Activated naive CD4-positive, alpha-beta T cell treated with anti-CD3 and anti-CD28 coated beads, Interleukin-2, amount 10 ng/mL, durations not matched to agents 7 days and 5 days (primary cell): ENCODE results near the gene RPH3AL.

ENCODE experiments used
- CTCF ChIA-PET: fragments of 350-600 bp; sonication (Branson Sonifier 250); formaldehyde crosslinking; loops from one replicate; lab custom pipeline; 2021; ENCODE audit warnings: antibody characterized with exemption; lab: Charles Lee
- DNase-seq: peaks from one replicate; pipeline ENCODE4 v3.0.0-alpha.2; 2020
- H3K27ac Mint-ChIP-seq: one replicate; pipeline ENCODE4 v1.8.0; 2021; ENCODE audit warnings: mild to moderate bottlenecking, moderate library complexity, mixed read lengths
- H3K27me3 Mint-ChIP-seq: one replicate; pipeline ENCODE4 v1.8.0; 2021; ENCODE audit warnings: mild to moderate bottlenecking, mixed read lengths
- H3K36me3 Mint-ChIP-seq: one replicate; pipeline ENCODE4 v1.8.0; 2021; ENCODE audit warnings: mixed read lengths
- H3K4me1 Mint-ChIP-seq: one replicate; pipeline ENCODE4 v1.8.0; 2021; ENCODE audit warnings: mixed read lengths
- H3K4me3 Mint-ChIP-seq: one replicate; pipeline ENCODE4 v1.8.0; 2021; ENCODE audit warnings: mild to moderate bottlenecking, moderate library complexity, mixed read lengths
- H3K9me3 Mint-ChIP-seq: one replicate; pipeline ENCODE4 v1.8.0; 2021; ENCODE audit warnings: mixed read lengths

The RPH3AL gene

DNA sequence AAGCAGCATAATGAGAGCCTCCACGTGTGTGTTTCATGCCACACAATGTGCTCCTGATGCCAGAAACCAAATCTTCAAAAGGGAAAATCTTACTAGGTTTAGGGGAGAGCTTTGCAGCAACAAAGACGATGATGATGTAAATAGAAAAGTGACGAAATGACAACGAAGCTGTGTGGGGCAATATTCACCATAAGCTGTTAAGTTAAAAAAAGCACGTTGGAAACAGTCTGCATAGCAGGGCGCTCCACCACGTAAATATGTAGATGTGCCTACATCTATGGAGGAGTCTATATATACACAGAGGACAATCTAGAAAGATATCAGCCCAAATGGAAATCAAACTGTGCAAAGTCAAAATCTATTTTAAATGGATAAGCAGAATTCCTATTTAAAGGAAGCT is 61.0 kb downstream of the RPH3AL start:
- Mint-ChIP-seq H3K36me3 (no peaks in the 10 kb centered on the region), H3K4me1 (peaks cover 7% of the 10 kb centered on the region), H3K4me3 (no peak overlapping the region), H3K27me3 (peaks cover 4% of the 10 kb centered on the region), H3K9me3 (no peaks in the 10 kb centered on the region), H3K27ac (no peak overlapping the region)
- CTCF ChIA-PET = no interaction called here
- no peak for DNase-seq

DNA sequence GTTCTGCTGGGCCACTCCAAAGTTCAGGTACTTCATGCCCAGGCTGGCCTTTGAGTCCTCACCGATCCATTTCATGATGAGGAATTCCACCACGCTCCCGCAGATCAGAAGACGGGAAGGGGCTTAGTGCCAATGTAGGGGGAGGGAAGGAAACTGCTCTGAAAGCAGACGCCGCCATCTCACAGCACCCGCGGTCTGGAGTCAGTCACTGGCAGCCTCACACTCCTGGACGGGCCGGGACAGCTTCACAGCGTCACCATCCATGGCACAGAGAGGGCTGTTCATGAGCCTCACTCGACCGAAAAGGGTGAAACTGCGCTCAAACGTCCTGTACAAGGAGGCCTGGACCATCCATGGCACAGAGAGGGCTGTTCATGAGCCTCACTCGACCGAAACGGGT is 62.0 kb downstream of the RPH3AL start:
- Mint-ChIP-seq H3K9me3 (no peaks in the 10 kb centered on the region), H3K27me3 (peaks cover 4% of the 10 kb centered on the region), H3K36me3 (no peaks in the 10 kb centered on the region), H3K27ac (no peak overlapping the region), H3K4me3 (no peak overlapping the region), H3K4me1 (peaks cover 7% of the 10 kb centered on the region)
- CTCF ChIA-PET = no interaction called here
- no peak for DNase-seq

DNA sequence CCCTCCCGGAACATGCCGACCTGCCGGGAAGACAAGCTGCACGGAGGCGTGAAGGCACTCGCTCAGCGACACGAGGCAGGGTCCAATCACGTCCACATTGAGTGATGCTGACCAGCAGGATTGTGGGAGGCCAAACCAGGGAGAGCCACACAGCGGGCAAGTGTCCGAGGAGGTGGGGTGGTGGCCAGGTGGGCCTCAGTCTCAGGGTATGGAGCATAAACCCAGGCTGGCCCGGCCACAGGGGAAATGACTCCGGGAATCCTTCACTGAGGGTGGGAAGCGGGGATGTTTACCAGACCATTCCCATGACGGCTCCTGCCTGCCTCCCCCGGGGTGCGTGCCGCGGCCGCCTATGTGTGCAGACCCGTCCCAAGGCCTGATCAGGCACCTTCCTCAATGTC is 62.5 kb downstream of the RPH3AL start:
- CTCF ChIA-PET = no interaction called here
- H3K27me3 Mint-ChIP-seq = peaks cover 4% of the 10 kb centered on the region
- DNase-seq = no peak
- H3K9me3 Mint-ChIP-seq = no peaks in the 10 kb centered on the region
- H3K27ac Mint-ChIP-seq = no peak overlapping the region
- peaks cover 7% of the 10 kb centered on the region for H3K4me1 Mint-ChIP-seq
- H3K4me3 Mint-ChIP-seq = no peak overlapping the region
- no peaks in the 10 kb centered on the region for H3K36me3 Mint-ChIP-seq

DNA sequence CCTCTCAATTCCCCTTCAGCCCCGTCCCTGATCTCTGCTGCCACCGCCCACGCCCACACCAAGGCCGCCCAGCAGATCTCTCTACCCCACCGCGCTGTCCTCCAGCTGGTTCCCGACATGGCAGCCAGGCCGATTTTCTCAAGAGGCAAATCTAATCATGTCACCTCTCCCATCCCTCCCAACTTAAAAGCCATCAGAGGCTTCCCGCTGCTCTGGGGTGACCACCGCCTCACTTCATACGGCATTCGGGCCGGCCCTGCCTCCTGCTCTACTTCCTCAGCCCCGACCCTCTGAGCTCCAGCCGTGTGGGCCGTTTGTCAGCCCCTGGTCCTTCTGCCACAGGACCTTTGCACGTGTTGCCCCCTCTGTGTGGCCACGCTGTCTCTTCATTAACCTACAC is 63.2 kb downstream of the RPH3AL start:
- no peaks in the 10 kb centered on the region for H3K9me3 Mint-ChIP-seq
- H3K36me3 Mint-ChIP-seq = no peaks in the 10 kb centered on the region
- peaks cover 7% of the 10 kb centered on the region for H3K4me1 Mint-ChIP-seq
- peaks cover 4% of the 10 kb centered on the region for H3K27me3 Mint-ChIP-seq
- no peak overlapping the region for H3K27ac Mint-ChIP-seq
- CTCF ChIA-PET = no interaction called here
- no peak overlapping the region for H3K4me3 Mint-ChIP-seq
- DNase-seq = no peak

DNA sequence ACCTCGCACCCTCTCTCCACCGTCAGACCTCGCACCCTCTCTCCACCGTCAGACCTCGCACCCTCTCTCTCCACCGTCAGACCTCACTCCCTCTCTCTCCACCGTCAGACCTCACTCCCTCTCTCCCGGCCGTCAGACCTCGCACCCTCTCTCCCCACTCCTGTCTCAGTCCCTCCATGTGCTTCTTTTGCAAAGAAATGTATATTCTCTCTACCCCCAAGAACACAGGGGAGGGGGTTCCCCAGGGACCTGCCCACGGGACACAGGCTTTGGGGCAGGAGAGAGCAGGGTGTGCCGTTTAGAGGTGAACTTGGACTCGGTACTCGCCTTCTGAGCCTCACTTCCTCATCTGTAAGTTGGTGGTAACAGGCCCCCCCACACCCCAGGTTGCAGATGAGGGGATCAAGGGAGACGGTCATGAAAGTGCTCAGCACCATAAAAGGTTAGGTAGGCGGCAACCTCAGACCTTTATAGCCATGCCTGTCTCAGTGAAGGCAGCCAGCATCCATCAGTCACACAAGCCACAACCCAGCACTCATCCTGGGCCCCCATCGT is 63.7 kb downstream of the RPH3AL start:
- Mint-ChIP-seq H3K4me3 (no peak overlapping the region), H3K4me1 (peaks cover 7% of the 10 kb centered on the region), H3K9me3 (no peaks in the 10 kb centered on the region), H3K27me3 (no peaks in the 10 kb centered on the region), H3K27ac (no peak overlapping the region), H3K36me3 (no peaks in the 10 kb centered on the region)
- DNase-seq = no peak
- CTCF ChIA-PET = no interaction called here

DNA sequence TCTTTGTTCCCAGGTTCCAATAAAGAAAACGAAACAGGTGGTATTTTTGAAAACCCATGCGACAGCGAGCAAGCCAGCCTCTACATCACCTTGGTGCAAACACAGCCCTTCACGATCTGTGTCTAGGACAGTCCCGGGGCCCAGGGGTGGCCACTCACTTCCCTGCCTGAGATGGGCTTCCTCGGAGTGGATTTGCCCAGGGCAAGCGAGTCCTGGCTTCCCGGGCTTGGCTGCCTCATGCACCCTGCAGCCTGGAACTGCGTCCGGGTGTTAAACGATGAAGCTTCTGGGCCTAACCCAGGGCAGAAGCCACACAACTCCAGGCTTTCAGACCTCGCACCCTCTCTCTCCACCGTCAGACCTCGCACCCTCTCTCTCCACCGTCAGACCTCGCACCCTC is 66.0 kb downstream of the RPH3AL start:
- Mint-ChIP-seq H3K4me3 (no peak overlapping the region), H3K36me3 (no peaks in the 10 kb centered on the region), H3K4me1 (no peaks in the 10 kb centered on the region), H3K9me3 (no peaks in the 10 kb centered on the region), H3K27me3 (no peaks in the 10 kb centered on the region), H3K27ac (no peak overlapping the region)
- no peak for DNase-seq
- CTCF ChIA-PET = no interaction called here

DNA sequence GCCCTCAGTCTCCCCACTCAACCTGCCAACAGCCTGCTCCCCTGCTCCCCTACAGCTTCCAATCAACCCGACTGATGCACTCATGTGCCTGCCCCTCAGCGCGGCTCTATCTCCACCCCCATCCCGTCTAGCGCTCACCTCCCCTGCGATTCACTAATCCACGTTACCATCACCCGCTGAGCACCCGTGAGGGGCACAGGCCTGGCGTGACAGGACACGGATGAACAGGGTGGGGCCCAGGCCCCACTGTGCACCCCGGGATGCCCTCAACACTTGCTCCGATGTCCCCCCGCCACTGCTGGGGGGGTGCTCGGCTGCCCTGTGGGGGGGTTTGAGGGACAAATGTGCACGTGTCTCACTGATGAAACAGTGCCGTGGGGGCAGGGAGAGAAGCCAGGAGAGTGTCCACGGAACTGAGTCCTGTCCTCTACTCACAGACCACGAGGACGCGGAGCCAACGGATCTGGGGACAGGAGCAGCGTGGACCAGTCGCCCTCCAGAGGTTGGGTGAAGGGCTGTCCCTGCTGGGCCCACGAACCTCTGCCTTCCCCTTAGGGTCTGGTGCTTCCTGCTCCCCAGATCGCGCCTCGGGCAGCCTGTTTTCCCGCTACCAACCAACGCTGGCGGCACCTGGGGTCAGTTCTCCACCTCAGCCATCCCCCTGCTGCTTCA is 66.7 kb downstream of the RPH3AL start:
- no peaks in the 10 kb centered on the region for H3K4me1 Mint-ChIP-seq
- CTCF ChIA-PET = no interaction called here
- no peaks in the 10 kb centered on the region for H3K9me3 Mint-ChIP-seq
- H3K4me3 Mint-ChIP-seq = no peak overlapping the region
- DNase-seq = no peak
- H3K27ac Mint-ChIP-seq = no peak overlapping the region
- no peaks in the 10 kb centered on the region for H3K36me3 Mint-ChIP-seq
- H3K27me3 Mint-ChIP-seq = no peaks in the 10 kb centered on the region

DNA sequence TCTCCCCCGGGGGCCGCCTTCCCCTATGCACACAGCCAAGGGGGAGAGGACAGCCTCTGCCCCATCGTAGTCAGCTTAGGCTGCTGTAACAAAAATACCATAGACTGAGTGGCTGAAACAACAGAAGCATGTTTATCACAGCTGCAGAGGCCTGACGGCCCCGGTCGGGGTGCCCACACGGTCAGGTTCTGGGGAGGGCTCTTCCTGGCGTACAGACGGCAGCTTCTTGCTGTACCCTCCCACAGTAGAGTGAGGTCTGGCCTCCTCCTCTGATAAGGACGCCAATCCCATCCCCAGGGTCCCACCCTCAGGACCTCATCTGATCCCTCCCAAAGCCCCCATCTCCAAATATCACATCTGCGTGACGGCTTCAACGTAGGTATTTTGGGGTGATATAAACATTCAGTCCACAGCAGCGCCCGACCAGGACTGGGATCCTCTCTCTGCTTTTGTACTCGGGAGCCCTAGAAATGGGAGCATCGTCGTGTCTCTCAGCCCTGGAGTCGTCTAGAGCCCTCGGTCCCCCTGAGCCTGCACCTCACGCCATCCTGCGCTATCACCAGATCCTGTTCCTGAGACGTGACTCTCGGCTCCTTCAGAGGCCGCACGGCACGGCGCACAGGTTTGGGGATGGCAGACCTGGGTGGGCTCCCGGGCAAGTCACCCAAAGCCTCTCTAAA is 67.8 kb downstream of the RPH3AL start:
- H3K9me3 Mint-ChIP-seq = no peaks in the 10 kb centered on the region
- no peak for DNase-seq
- no peaks in the 10 kb centered on the region for H3K27me3 Mint-ChIP-seq
- no peak overlapping the region for H3K27ac Mint-ChIP-seq
- no peaks in the 10 kb centered on the region for H3K4me1 Mint-ChIP-seq
- CTCF ChIA-PET = no interaction called here
- no peaks in the 10 kb centered on the region for H3K36me3 Mint-ChIP-seq
- H3K4me3 Mint-ChIP-seq = no peak overlapping the region

DNA sequence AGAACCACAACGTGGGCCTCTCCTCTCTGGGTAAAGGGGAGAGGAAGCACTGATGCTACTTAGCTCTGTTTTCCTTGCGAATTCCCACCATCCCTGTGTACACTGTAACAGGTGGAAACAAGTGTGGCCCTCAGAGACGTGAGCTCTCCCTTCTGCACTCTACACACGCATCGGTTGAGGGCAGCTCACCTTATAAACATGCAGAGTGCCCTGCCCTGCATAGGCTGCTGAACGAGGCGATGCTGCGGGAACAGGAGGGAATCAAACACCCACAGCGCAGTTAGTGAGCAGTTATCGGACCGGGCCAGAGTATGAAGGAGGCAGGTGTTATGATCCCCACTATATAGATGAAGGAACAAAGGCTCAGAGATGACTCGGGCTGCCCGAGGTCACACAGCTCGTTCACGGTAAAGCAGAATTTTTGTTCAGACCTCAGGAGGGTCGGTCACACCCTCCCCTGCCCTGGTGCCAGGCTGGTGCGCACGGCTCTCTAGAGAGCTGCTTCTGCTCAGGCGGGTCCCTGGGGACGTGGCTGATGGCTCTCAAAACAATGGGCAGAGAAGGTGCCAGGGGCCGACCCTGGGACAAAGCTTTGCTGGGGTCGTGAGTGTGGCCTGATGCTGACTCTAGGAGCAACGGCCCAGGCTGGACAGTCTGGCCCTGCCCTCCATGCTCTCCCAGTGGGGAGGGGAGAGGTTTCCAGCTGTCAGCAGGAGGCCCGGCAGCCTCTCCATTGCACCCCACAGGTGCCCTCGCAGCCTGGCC is 68.5 kb downstream of the RPH3AL start:
- CTCF ChIA-PET = no interaction called here
- no peaks in the 10 kb centered on the region for H3K36me3 Mint-ChIP-seq
- H3K27ac Mint-ChIP-seq = no peak overlapping the region
- H3K27me3 Mint-ChIP-seq = no peaks in the 10 kb centered on the region
- no peak for DNase-seq
- H3K4me1 Mint-ChIP-seq = no peaks in the 10 kb centered on the region
- no peak overlapping the region for H3K4me3 Mint-ChIP-seq
- H3K9me3 Mint-ChIP-seq = no peaks in the 10 kb centered on the region

DNA sequence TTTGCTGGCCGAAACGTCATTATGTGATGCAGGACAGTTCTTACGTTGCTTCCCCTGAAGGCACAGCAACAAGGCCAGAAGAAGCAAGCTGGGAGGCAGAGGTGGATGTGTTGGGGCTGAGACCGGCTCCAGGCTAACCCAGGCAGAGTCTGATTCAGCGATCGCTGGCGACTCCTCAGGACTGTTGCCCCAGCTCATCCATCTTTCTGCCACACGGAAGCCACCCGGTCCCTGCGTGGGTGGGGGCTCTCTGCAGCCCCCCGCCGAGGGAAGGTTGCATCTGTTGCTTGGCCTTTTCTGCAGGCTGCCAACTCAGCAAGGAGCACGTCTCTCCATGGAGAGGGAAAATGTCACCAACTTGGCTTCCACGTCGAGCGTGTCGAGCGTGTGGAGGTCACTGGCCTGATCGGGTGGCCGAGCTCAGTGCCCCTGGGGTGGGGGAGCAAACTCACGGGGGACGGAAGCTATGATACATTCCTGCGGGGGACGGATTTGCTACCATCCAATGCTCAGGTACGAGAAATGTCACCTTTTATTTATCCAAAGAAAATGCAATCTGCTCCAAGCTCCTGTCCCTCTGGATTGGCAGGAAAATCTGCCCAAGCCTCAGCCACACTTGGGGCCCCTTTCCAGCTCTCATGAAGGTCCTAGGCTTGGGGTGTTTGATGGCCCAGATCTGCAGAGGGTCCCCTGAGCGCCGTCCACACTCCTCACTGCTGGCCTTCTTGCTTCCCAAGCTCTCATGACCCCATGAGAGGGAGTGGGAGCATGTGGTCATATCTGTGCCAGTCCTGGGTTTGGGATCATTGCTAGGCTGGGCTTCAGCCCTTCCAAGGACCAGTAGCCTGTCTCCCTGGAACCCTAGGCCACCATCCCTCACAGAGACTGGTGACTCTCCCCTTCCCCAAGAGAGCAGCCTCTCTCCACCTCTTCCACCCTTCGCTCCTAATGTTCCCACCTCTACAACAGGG is 69.4 kb downstream of the RPH3AL start:
- no peak for DNase-seq
- Mint-ChIP-seq H3K36me3 (no peaks in the 10 kb centered on the region), H3K4me3 (no peak overlapping the region), H3K27me3 (no peaks in the 10 kb centered on the region), H3K27ac (no peak overlapping the region), H3K9me3 (no peaks in the 10 kb centered on the region), H3K4me1 (no peaks in the 10 kb centered on the region)
- CTCF ChIA-PET = no interaction called here

DNA sequence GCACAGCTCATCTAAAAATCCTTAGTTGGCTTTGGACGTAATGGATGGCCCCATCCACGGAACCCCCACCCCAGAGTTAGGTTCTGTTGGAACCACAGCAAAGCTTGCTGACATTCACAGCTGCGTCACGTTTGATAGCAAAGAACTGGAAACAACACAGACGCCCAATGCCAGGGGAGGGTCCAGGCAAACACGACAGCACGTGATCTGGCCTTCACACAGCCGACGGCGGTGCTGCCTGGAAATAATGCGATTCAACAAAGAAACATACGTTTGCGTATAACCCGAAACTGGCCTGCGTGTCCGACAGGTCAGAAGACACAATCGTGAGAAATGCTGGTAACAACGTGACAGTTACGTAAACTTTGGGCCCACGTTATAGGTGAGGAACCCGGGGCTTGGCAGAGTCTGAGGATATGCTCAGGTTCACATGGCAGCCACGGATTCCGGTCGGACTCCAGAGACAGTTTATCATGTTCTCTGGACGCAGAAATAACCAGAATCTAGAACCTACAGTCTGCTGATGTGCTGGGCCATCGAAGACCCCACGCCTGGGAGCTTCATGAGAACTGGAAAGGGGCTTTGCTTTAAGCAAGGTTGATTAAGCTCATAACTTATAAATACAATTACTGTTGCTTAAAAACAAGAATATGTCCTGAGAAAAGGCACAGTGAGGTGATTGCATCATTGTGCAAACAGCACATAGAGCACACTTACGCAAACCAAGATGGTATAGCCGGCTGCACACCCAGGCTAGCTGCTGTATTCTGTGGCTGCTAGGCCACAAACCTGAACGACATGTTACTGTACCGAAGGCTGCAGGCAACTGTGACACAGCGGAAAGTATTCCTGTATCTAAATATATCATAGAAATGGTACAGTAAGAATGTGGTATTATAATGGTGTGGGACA is 70.4 kb downstream of the RPH3AL start:
- H3K36me3 Mint-ChIP-seq = no peaks in the 10 kb centered on the region
- H3K9me3 Mint-ChIP-seq = no peaks in the 10 kb centered on the region
- H3K4me3 Mint-ChIP-seq = no peak overlapping the region
- no peak overlapping the region for H3K27ac Mint-ChIP-seq
- no peaks in the 10 kb centered on the region for H3K4me1 Mint-ChIP-seq
- peak; percentile 16 for DNase-seq
- CTCF ChIA-PET = no interaction called here
- no peaks in the 10 kb centered on the region for H3K27me3 Mint-ChIP-seq

DNA sequence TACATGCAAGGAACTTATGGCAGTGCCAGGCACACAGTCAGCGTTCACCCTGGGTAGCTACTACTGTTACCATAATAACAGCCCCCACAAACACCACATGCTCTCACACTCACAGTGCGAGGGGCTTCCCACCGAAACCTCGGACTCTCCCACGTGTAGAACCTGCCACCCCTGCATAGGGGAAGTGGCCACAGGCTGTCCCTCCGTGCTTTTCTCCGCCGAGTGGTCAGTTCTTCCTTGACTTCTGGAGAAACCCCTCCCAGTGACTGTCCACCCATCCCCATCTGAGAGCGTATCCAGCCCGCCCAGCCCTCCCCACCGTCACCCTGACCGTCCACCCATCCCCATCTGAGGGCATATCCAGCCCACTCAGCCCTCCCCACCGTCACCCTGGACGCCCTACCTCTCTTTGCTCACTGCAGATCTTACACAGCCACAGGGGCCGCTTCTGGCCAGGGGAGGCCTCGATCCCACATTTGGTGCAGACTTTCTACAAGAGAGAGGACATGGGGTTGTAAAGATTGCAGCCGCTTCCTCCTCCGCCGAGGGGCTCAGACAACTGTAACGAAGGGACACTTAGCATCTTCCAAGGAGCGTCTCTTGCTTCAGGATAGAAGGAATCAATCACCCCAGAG is 71.1 kb downstream of the RPH3AL start:
- Mint-ChIP-seq H3K4me3 (no peak overlapping the region), H3K9me3 (no peaks in the 10 kb centered on the region), H3K27ac (no peak overlapping the region), H3K27me3 (no peaks in the 10 kb centered on the region), H3K4me1 (no peaks in the 10 kb centered on the region), H3K36me3 (no peaks in the 10 kb centered on the region)
- CTCF ChIA-PET = no interaction called here
- DNase-seq = peak; percentile 9

DNA sequence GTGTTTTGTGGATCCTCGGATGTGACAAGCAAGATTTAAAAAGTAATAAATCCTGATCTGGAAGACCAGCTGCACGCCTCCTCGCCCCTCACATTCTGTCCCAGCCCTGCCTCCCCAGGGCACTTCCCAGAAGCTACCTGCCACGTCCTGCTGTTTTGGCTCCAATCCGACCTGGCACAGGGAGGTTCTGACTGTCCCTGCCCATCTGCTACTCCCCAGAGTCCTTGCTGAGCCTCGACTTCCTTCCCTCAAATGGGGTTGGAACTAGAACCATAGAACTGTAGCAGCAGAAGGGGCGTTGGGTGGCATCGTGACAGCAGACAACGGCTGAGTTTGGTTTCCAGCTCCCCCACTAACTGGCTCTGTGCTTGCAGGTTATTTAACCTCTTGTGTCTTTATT is 71.7 kb downstream of the RPH3AL start:
- Mint-ChIP-seq H3K27ac (no peak overlapping the region), H3K36me3 (no peaks in the 10 kb centered on the region), H3K27me3 (no peaks in the 10 kb centered on the region), H3K4me1 (no peaks in the 10 kb centered on the region), H3K9me3 (no peaks in the 10 kb centered on the region), H3K4me3 (no peak overlapping the region)
- CTCF ChIA-PET = no interaction called here
- DNase-seq = peak; percentile 2
